Muscle layer of duodenum (tissue), 2 donors: Measurements from ENCODE around the gene TCHH.
A peak's percentile ranks its signal among the peaks of the same experiment; 100 is the strongest.
"Not testable (repeated sequence)": the region's sequence is repeated elsewhere in the genome, so short reads cannot be mapped to it uniquely, and the experiment has no call there.

Source experiments
- H3K27ac ChIP-seq: one replicate; pipeline ENCODE4 v1.7.0; 2013; ENCODE audit warnings: mild to moderate bottlenecking, low read length
- H3K27me3 ChIP-seq: one replicate; pipeline ENCODE4 v1.7.0; 2013; ENCODE audit warnings: low read depth, mild to moderate bottlenecking, control low read depth, low read length
- H3K36me3 ChIP-seq, 2 donors: one replicate each; pipeline ENCODE4 v1.7.0; 2013; ENCODE audit warnings: low read length in 2 of 2, control low read depth in 1 of 2, mild to moderate bottlenecking in 1 of 2; ENCODE audit not compliant: insufficient read depth in 2 of 2, control insufficient read depth in 1 of 2
- H3K4me1 ChIP-seq, 2 donors: one replicate each; pipeline ENCODE4 v1.7.0; 2013; ENCODE audit warnings: low read length in 2 of 2, mild to moderate bottlenecking in 2 of 2, control low read depth in 1 of 2, moderate library complexity in 1 of 2; ENCODE audit not compliant: insufficient read depth in 2 of 2, control insufficient read depth in 1 of 2
- H3K4me3 ChIP-seq, 2 donors: one replicate each; pipeline ENCODE4 v1.7.0; 2013; ENCODE audit warnings: low read length in 2 of 2, low read depth in 1 of 2, mild to moderate bottlenecking in 1 of 2
- H3K9me3 ChIP-seq, 2 donors: one replicate each; pipeline ENCODE4 v1.7.0; 2013; ENCODE audit warnings: low read length in 2 of 2, control low read depth in 1 of 2, mild to moderate bottlenecking in 1 of 2; ENCODE audit not compliant: control insufficient read depth in 1 of 2
- donor health status: healthy.

The TCHH gene

GRCh38 chr1:152115344-152115743 lies at the start of gene TCHH:
TCHH (minus strand) TSS chr1:152115444; CDS start chr1:152114080, 1,364 bp downstream.
- Histone ChIP-seq H3K36me3 (no peaks in the 10 kb centered on the region), H3K4me3 (no peak within 1 kb of the TSS), H3K9me3 (no peaks in the 10 kb centered on the region), H3K4me1 (peaks cover 3 to 26% of the 10 kb centered on the region in 2 donors), H3K27ac (no peak within 1 kb of the TSS), H3K27me3 (peaks cover 32% of the 10 kb centered on the region)

GRCh38 chr1:152164517-152165136 lies 49.4 kb upstream of the TCHH start:
- Histone ChIP-seq H3K9me3 (no peaks in the 10 kb centered on the region), H3K27me3 (no peaks in the 10 kb centered on the region), H3K4me1 (peaks cover 4 to 13% of the 10 kb centered on the region in 2 donors), H3K27ac (no peak overlapping the region), H3K4me3 (no peak overlapping the region), H3K36me3 (no peaks in the 10 kb centered on the region)

GRCh38 chr1:152162792-152163463 lies 47.7 kb upstream of the TCHH start:
- Histone ChIP-seq H3K9me3 (no peaks in the 10 kb centered on the region), H3K4me1 (peaks cover 0 to 3% of the 10 kb centered on the region in 2 donors), H3K36me3 (no peaks in the 10 kb centered on the region), H3K27ac (no peak overlapping the region), H3K27me3 (no peaks in the 10 kb centered on the region), H3K4me3 (no peak overlapping the region)

- Histone ChIP-seq H3K27me3 (no peaks in the 10 kb centered on the region), H3K36me3 (no peaks in the 10 kb centered on the region), H3K4me3 (no peak overlapping the region), H3K9me3 (no peaks in the 10 kb centered on the region), H3K27ac (no peak overlapping the region), H3K4me1 (no peaks in the 10 kb centered on the region)
Measured at GRCh38 chr1:152160576-152160975, 45.3 kb upstream of the TCHH start.

GRCh38 chr1:152159144-152159543 lies 43.9 kb upstream of the TCHH start, which contains the start of gene RPTN:
RPTN (minus strand) TSS chr1:152159228; CDS start chr1:152157889, 1,339 bp downstream.
- Histone ChIP-seq H3K27ac (no peak within 1 kb of the TSS), H3K4me1 (no peaks in the 10 kb centered on the region), H3K27me3 (no peaks in the 10 kb centered on the region)

GRCh38 chr1:152153996-152154395 lies 38.8 kb upstream of the TCHH start:
- Histone ChIP-seq H3K4me1 (no peaks in the 10 kb centered on the region), H3K27ac (no peak overlapping the region), H3K27me3 (no peaks in the 10 kb centered on the region), H3K9me3 (no peaks in the 10 kb centered on the region), H3K36me3 (no peaks in the 10 kb centered on the region), H3K4me3 (no peak overlapping the region)

More at GRCh38 chr1:152159144-152159543, 43.9 kb upstream of the TCHH start, which contains the start of gene RPTN:
- Histone ChIP-seq H3K36me3 (no peaks in the 10 kb centered on the region), H3K9me3 (no peaks in the 10 kb centered on the region), H3K4me3 (no peak within 1 kb of the TSS)

- no peaks in the 10 kb centered on the region for H3K27me3 ChIP-seq
Measured at GRCh38 chr1:152151646-152152045, 36.4 kb upstream of the TCHH start.

GRCh38 chr1:152148981-152149380 lies 33.7 kb upstream of the TCHH start:
- Histone ChIP-seq H3K27ac (no peak overlapping the region), H3K27me3 (no peaks in the 10 kb centered on the region), H3K4me3 (no peak overlapping the region), H3K36me3 (no peaks in the 10 kb centered on the region), H3K4me1 (no peaks in the 10 kb centered on the region), H3K9me3 (peaks cover 0 to 8% of the 10 kb centered on the region in 2 donors)

More at GRCh38 chr1:152151646-152152045, 36.4 kb upstream of the TCHH start:
- Histone ChIP-seq H3K36me3 (no peaks in the 10 kb centered on the region), H3K4me3 (no peak overlapping the region), H3K4me1 (no peaks in the 10 kb centered on the region), H3K27ac (no peak overlapping the region), H3K9me3 (peaks cover 0 to 8% of the 10 kb centered on the region in 2 donors)

GRCh38 chr1:152148051-152148450 lies 32.8 kb upstream of the TCHH start:
- peak overlapping the region in 1 of 2 donors; percentile 6 for H3K4me3 ChIP-seq
- H3K27ac ChIP-seq: no peak overlapping the region
- peaks cover 0 to 2% of the 10 kb centered on the region in 2 donors for H3K4me1 ChIP-seq
- no peaks in the 10 kb centered on the region for H3K36me3 ChIP-seq
- peaks cover 0 to 8% of the 10 kb centered on the region in 2 donors for H3K9me3 ChIP-seq
- no peaks in the 10 kb centered on the region for H3K27me3 ChIP-seq

GRCh38 chr1:152145769-152146168 lies 30.5 kb upstream of the TCHH start:
- Histone ChIP-seq H3K27ac (no peak overlapping the region), H3K4me1 (peaks cover 0 to 2% of the 10 kb centered on the region in 2 donors), H3K9me3 (peaks cover 0 to 8% of the 10 kb centered on the region in 2 donors), H3K27me3 (no peaks in the 10 kb centered on the region), H3K36me3 (no peaks in the 10 kb centered on the region), H3K4me3 (no peak overlapping the region)

- not testable (repeated sequence) for H3K4me1 ChIP-seq, H3K9me3 ChIP-seq, H3K27me3 ChIP-seq, H3K27ac ChIP-seq, H3K4me3 ChIP-seq, H3K36me3 ChIP-seq
Measured at GRCh38 chr1:152144674-152145183, 29.5 kb upstream of the TCHH start.
